Kidney (tissue), 14 donors: ENCODE measurements around the gene LPCAT1. TPM values are rescaled to one million over a fixed set of nuclear protein-coding genes. Genes with fewer than 3 reads are reported as not detected.

Experiments
- DNase-seq, 5 donors: peaks; one replicate each; pipeline ENCODE4 v3.0.0-alpha.2; 2013 to 2020
- FAIRE-seq: peaks from 2 replicates; lab custom pipeline; 2012; peaks lifted over from hg19 to GRCh38; lab: Jason Lieb, UNC
- H3K27ac ChIP-seq, 2 donors: one replicate each; pipeline ENCODE4 v1.7.0; 2013; ENCODE audit warnings: low read depth in 2 of 2, low read length in 2 of 2, inconsistent platforms in 1 of 2
- H3K27me3 ChIP-seq: one replicate; pipeline ENCODE4 v1.7.1; 2013; ENCODE audit warnings: low read length, inconsistent platforms; ENCODE audit not compliant: control insufficient read depth, insufficient read depth
- H3K36me3 ChIP-seq, 3 donors: one replicate each; pipeline versions ENCODE4 v1.7.0 to v1.7.1; 2013; ENCODE audit warnings: low read length in 3 of 3, control low read depth in 1 of 3, inconsistent platforms in 1 of 3; ENCODE audit not compliant: insufficient read depth in 3 of 3, control insufficient read depth in 2 of 3
- H3K4me1 ChIP-seq, 3 donors: one replicate each; pipeline versions ENCODE4 v1.7.0 to v1.7.1; 2013; ENCODE audit warnings: low read length in 3 of 3, inconsistent platforms in 1 of 3, low read depth in 1 of 3; ENCODE audit not compliant: control insufficient read depth in 2 of 3, insufficient read depth in 2 of 3
- H3K4me3 ChIP-seq, 3 donors: one replicate each; pipeline versions ENCODE4 v1.7.0 to v1.8.1; 2013; ENCODE audit warnings: low read length in 3 of 3, control low read depth in 1 of 3, inconsistent platforms in 1 of 3
- H3K9ac ChIP-seq, 3 donors: one replicate each; pipeline versions ENCODE4 v1.7.0 to v1.7.1; 2013; ENCODE audit warnings: low read length in 3 of 3, control low read depth in 1 of 3, inconsistent platforms in 1 of 3
- H3K9me3 ChIP-seq, 3 donors: one replicate each; pipeline versions ENCODE4 v1.7.0 to v1.7.1; 2013; ENCODE audit warnings: low read length in 3 of 3, control low read depth in 1 of 3, inconsistent platforms in 1 of 3; ENCODE audit not compliant: control insufficient read depth in 2 of 3, insufficient read depth in 1 of 3
- intact Hi-C: fragments of 100-400 bp; cut with DNase I; formaldehyde crosslinking; loops from one replicate; pipeline ENCODE4 v1.11.1; 2022
- polyA plus RNA-seq: library from polyadenylated mRNA; stranded (reverse); fragments of 350-450 nt; fragmentation: Illumina TruSeq; extraction: RNeasy Lipid Tissue Mini Kit (QIAGEN cat#74804); gene quantifications from one replicate; pipeline ENCODE4 v1.2.3, GENCODE V29; 2014; ENCODE audit warnings: low read depth, low replicate concordance; ENCODE audit not compliant: insufficient read depth
- total RNA-seq: library from RNA; stranded (reverse); fragmentation: NEBNext Ultra II Directional; extraction: Animal tissue kit (Norgen Biotek cat#: 25700); gene quantifications from one replicate; pipeline ENCODE4 v1.2.1, GENCODE V29; 2021
- TF ChIP-seq, protein P1 (sequence below): IDR thresholded peaks from 3 replicates; pipeline ENCODE4 v1.5.1; 2012; ENCODE audit warnings: mild to moderate bottlenecking, moderate library complexity, borderline replicate concordance; ENCODE audit not compliant: insufficient read depth; ENCODE audit errors: extremely low read depth
- donor health status: control.
- donor health status: control.
- donor health status: control.
- donor health status: control.
- donor health status: control.
- donor health status: DM: yes; HTN: yes; CAD: no.
- donor health status: Normal renal cell carcinoma (clear cell type).

The LPCAT1 gene
- total and polyA plus RNA-seq, 2 donors from 2014 or later: 22.2 to 46.5 TPM

DNA sequence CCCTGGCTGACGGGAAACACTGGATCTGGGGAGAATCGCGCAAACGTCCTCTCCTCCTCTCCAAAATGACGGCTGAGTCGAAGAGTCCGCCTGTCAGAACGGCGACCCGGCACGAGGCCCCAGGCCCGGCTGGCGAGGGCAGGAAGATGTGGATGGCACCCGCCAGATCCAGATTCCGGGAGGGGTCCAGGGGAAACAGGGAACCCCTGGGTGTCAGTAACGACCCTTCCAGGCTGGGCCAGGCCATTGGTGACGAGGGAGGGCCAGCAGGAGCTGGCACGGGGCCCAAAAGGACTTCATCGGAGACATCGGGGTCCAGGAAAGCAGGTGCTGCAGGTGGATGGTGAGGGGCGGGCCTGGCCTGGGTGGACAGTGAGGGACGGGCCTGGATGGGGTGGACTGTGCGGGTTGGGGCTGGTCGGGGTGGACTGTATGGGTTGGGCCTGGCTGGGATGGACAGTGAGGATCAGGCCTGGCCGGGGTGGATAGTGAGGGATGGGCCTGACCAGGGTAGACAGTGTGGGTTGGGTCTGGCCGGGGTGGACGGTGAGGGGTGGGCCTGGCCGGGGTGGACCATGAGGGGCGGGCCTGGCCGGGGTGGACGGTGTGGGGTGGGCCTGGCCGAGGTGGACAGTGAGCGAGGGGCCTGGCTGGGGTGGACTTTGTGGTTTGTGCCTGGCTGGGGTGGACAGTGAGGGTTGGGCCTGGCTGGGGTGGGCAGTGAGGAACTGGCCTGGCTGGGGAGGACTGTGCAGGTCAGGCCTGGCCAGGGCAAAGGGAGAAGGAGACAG lies 92.5 kb downstream of the LPCAT1 start:
- Histone ChIP-seq H3K36me3 (no peaks in the 10 kb centered on the region), H3K9ac (no peak overlapping the region), H3K4me1 (no peaks in the 10 kb centered on the region), H3K27ac (no peak overlapping the region), H3K4me3 (no peak overlapping the region), H3K9me3 (peaks cover 0 to 26% (median 5%) of the 10 kb centered on the region in 3 donors), H3K27me3 (no peaks in the 10 kb centered on the region)
- TF ChIP-seq, protein P1, sequence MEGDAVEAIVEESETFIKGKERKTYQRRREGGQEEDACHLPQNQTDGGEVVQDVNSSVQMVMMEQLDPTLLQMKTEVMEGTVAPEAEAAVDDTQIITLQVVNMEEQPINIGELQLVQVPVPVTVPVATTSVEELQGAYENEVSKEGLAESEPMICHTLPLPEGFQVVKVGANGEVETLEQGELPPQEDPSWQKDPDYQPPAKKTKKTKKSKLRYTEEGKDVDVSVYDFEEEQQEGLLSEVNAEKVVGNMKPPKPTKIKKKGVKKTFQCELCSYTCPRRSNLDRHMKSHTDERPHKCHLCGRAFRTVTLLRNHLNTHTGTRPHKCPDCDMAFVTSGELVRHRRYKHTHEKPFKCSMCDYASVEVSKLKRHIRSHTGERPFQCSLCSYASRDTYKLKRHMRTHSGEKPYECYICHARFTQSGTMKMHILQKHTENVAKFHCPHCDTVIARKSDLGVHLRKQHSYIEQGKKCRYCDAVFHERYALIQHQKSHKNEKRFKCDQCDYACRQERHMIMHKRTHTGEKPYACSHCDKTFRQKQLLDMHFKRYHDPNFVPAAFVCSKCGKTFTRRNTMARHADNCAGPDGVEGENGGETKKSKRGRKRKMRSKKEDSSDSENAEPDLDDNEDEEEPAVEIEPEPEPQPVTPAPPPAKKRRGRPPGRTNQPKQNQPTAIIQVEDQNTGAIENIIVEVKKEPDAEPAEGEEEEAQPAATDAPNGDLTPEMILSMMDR: no peak
- DNase-seq (peak in 1 of 5 donors; percentile 74), FAIRE-seq (no peak)
- intact Hi-C loops: no loop called here

DNA sequence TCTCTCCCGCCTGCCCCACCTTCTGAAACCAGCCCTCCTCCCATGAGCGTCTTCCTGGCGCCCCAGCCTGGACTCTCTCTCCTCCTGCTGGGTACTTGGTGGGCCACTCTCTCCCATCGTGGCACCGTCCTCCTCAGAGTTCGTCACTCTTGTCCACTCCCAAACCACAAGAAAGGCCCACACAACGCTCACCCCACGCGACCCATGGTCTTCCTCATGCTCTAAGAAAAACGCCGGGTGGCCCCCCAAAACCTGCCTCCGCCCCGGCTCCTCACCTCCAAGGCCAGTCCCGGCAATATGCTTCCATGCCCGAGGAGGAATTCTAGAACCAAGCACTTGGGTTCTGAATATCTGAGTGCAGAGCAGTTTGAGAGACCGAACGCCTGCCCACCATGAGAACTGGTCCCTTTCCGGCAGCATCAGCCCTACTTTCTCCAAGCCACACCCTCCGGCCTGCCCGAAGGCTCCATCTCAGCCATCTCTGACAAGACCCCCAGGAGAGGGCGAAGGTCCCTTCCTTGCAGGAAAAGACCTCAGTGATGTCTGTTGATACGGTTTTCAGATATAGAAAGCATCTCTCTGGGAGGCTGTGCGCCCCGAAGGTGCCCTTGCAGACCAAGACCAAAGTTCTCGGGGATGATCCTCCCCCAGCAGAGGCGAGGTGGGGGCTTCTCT lies 93.5 kb downstream of the LPCAT1 start:
- DNase-seq (peak in 2 of 5 donors; percentile 19 to 50), FAIRE-seq (no peak)
- H3K9me3 ChIP-seq: peaks cover 0 to 26% (median 5%) of the 10 kb centered on the region in 3 donors
- no peak overlapping the region for H3K9ac ChIP-seq
- H3K36me3 ChIP-seq: no peaks in the 10 kb centered on the region
- intact Hi-C loops: no loop called here
- H3K4me1 ChIP-seq: no peaks in the 10 kb centered on the region
- H3K27ac ChIP-seq: no peak overlapping the region
- TF ChIP-seq, protein P1: no peak
- H3K27me3 ChIP-seq: no peaks in the 10 kb centered on the region
- H3K4me3 ChIP-seq: no peak overlapping the region

DNA sequence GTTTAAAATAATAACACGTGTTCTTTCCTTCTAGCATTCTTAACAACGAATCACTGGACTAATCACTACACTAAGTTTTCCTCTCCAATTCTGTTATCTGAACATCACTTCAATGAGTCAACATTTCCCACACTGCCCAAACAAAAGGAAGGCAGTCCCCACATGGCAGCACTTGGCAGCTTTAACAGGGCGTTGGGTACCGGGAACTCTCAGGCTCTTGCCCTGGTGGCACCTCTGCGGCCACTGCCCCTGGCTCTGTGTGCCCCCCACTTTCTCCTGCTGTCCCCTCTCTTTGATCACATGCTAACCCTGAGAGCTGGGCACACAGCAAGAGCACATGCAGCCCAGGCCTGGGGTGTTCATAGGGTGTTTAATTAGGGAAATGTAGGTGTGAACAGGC lies 94.3 kb downstream of the LPCAT1 start:
- H3K9me3 ChIP-seq: peaks cover 0 to 26% (median 5%) of the 10 kb centered on the region in 3 donors
- H3K4me3 ChIP-seq: no peak overlapping the region
- no peaks in the 10 kb centered on the region for H3K4me1 ChIP-seq
- no peaks in the 10 kb centered on the region for H3K27me3 ChIP-seq
- no peaks in the 10 kb centered on the region for H3K36me3 ChIP-seq
- H3K9ac ChIP-seq: no peak overlapping the region
- FAIRE-seq (no peak), DNase-seq (peak in 1 of 5 donors; percentile 22)
- intact Hi-C loops: no loop called here
- TF ChIP-seq, protein P1: no peak
- no peak overlapping the region for H3K27ac ChIP-seq
